Inflammatory macrophage treated with lipopolysaccharide for 4 hours (primary cell): ENCODE results near the gene IL4R.
A peak's percentile ranks its signal among the peaks of the same experiment; 100 is the strongest.

Source experiments
- DNase-seq: peaks from one replicate; pipeline ENCODE4 v3.0.0-alpha.2; 2020

Gene IL4R

DNA sequence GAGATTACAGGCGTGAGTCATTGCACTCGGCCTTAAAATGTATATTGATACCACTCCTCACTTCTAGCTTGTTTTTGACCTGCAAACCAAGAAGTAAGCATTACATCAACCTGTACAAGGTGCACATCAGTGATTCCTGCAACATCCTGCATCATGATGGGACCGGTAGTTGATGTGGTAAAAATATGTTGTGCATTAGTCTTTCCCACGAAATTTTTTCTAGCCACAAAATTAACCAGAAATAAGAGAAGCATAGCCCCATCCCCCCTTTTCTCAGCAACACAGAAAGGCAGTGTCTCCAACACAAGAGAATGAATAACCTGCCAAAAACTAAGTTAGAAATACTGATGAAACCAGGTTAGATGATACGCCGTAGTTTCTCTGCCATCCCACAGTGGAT, 24.1 kb upstream of the IL4R start:
- DNase-seq: no peak

DNA sequence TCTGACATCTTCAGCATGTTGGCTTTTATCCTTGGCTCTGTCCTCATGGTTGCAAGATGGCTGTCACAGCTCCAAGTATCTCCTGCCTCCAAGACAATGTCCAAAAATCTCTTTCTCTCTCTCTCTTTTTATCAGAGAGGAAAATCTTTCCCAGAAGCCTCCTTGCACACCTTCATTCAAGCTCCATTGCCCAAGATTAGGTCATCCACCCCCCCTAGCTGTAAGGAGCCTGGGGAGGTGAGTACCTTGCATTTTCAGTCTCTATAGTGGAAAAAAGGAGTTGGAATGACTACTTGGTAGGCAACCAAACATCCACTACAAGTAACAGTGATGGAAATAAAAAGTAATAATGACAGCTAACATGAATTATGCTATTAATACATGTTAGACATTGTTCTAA, 23.2 kb upstream of the IL4R start:
- no peak for DNase-seq

DNA sequence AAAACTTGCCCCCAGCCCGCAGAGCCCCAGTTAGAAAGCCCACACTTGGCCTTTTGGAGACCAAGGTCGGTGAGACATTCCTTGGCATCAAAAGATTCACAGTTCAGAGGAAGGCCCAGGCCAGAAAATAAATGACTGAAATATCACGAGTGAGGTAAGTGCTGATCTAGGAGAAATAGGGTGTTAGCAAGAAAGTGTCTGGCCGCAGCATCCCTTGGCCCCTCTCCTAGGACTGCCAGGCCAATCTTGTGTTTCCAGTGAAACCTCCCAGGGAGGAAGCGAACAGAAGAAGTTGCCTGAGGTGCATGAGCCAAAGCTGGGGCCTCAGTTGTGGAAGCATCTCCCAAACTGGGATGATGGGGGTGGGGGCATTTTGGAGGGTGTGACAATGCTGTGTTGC, 22.7 kb upstream of the IL4R start:
- DNase-seq: no peak

DNA sequence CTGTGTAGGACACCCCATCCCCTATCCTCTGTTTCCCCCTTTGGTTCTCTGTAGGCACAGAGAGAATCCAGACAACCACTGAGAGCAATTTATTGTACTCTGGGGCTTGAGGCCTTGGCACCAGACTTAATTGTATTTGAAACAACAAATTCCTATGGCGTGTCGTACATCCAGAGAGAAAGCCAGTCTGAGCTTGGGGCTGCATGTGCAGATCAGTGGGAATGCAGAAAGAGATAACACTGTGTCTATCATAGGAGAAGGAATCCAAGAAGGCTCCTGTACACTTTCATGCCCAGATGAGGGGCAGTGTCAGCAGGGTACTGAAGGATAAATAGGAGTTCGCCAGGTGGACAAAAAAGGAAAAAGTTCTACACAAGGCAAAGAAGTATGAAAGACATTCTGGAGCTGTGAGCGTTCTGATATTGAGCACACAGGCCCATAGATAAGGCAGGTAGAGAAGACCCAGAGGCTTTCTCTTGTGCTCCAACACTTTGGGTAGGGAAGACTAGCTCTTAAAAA, 22.0 kb upstream of the IL4R start:
- no peak for DNase-seq

DNA sequence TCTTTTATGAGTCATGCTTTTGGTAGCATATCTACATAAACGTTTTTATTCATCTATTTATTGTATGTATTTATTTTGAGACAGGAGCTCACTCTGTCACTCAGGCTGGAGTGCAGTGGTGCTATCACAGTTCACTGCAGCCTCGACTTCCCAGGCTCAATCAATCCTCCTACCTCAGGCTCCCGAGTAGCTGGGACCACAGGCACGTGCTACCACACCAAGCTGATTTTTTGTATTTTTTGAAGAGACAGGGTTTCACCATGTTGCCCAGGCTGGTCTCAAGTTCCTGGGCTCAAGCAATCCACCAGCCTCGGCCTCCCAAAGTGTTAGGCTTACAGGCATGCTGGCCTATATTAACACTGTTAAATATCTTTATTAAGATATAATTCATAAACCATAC, 20.4 kb upstream of the IL4R start:
- DNase-seq: no peak

DNA sequence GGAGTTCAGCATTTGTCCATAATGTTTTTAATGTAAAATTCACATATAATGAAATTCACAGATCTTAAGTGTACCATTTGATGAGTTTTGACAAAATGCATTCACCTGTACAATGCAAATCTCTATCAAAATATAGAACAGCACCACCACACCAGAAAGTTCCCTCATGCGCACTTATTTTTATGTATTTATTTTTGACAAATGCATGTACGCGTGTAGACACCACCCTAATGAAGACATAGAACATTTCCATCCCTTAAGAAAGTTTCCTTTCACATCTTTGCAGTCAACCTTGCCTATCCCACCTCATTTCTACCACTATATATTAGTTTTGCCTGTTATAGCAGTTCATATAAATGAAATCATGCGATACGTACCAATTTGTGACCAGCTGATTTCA, 15.6 kb upstream of the IL4R start:
- no peak for DNase-seq

DNA sequence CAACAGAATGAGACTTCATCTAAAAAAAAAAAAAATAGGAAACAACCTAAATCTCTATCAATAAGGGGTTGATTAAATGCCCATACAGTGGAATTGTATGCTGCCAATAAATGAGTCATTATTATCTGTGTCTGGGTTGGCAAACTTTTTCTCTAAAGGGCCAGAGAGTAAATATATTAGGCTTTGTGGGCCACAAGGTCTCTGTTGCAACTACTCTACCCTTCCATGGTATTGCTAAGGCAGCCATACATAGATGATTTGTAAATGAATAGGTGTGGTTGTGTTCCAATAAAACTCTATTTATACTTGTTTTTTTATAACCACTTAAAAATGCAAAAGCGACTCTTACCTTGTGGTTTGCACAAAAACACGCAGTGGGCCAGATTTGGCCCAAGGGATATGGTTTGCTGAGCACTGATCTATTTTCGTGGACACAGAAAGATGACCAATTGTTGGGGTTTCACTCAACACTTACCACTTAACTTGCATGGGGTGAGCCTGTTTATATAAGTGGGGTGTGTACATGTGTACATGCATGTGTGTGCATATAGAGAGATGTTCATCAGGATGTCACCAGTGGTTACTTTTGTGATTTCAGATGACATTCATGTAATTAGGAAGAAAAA, 12.4 kb upstream of the IL4R start:
- DNase-seq: no peak

DNA sequence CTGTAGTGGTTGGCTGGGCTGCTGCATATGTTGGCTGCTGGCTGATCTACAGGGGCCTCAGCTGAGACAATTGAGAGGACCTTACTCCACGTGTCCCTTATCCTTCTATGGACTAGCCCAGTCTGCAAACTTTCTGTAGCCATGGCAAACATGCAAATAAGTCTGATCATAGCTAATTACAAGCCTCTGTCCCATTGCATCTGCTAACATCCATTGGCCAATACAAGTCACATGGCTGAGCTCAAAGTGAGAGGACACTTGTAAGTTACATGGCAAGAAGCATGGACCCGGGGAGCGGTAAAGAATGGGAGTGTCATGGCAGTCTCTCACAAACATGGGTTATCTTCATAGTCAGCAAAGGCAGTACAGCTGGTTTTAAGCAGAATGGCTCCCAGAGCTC, 11.6 kb upstream of the IL4R start:
- DNase-seq: no peak

DNA sequence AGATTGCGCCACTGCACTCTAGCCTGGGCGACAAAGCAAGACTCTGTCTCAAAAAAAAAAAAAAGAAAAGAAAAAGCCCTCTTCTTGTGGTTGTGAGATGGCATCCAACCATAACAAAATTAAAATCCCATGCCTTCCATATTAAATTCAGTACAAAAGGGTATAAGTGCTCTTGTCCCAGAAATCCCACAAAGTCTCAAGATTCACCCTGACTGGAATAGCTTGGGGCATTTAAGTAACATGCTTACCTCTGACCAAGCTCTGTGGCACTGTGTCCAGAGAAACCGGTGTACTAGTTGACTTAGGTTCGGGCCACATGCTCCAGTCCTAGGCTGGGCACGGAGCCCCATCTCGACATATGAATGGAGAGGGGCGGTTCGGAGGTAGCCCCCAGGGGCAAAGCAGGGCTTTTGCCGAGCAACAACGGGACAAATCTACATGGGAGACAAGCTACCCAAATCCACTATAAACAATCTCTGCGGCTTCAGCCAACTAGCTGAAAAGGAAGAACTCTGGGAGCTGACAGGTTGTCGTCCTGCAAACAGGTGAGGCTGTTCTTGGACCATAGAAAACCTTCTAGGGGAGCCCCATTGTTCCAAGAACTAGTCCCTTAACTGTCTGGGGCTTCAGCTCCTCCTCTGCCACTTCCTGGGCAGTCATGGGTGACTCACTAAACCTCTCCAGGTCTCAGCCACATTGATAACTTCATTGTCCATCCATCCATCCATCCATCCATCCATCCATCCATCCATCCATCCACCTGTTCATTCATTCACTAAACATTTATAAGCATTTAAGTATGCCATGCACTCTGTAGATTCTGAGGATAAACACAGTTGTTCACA, 10.3 kb upstream of the IL4R start:
- no peak for DNase-seq

DNA sequence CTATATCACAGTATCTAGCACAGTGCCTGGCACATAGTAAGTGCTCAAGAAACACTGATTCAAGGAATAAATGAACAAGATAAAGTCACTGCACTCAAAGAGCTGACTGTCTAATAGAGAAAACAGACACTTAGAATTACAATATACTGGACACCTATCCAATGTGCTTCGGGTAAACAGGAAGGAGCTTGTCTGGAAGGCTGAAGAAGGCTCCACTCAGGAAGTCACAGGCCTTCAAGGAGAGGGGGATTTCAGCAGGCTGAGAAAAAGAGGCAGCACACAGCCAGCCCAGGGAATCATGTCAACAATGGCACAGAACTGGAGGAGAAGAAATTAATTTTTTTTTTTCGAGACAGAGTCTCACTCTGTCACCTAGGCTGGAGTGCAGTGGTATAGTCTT, 9.7 kb upstream of the IL4R start:
- DNase-seq: no peak

DNA sequence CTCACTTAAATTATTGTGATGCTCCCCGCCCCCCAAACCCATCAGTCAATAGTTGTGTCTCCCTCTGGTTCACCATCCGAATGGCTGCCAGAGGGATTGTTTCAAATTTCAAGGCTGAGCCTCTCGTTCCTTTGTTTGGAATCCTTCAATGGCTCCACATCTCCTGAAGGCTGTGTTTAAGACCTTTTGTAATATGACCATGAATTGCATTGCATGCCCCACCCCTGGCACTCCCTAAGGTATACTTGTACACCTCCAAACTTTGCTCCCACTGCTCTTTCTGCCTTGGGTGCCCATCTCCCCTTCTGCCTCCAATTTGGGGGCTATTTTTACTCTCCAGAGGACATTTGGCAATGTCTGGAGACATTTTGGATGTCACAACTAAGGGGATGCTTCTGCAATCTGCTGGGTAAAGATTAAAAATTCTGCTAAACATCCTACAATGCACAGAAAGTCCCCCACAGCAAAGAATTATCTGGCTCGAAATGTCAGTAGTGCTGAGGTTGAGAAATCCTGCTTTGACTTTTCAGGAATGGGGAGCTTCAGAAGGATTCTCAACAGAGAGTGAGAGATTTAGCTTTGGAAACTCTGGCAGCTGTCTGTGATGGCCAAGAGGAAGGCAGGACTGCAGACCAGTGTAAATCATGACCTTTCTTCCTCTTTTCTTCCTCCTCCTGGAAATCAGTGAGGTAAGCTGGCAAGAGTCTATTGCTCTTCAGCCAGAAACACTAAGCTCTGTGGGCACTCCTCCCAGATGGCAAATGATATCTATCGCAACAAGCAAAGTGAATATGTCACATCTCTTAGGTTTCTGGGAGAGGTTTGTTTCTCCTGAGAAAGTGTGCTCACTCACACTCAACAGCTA, 8.7 kb upstream of the IL4R start:
- peak; percentile 78 for DNase-seq

DNA sequence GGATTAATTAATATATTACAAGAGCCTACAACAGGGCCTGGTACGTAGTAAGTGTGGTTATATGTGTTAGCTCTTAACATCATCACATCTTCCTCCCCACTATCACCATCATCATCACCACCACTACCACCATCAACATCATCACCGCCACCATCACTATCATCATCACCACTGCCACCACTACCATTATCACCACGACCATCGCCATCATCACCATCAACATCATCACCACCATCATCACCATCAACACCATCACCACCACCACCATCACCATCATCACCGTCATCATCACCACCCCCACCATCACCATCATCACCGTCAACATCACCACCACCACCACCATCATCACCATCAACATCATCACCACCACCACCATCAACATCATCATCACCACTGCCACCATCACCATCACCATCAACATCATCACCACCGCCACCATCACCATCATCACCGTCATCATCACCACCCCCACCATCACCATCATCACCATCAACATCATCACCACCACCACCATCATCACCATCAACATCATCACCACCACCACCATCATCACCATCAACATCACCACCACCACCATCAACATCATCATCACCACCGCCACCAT, 7.8 kb upstream of the IL4R start:
- no peak for DNase-seq

DNA sequence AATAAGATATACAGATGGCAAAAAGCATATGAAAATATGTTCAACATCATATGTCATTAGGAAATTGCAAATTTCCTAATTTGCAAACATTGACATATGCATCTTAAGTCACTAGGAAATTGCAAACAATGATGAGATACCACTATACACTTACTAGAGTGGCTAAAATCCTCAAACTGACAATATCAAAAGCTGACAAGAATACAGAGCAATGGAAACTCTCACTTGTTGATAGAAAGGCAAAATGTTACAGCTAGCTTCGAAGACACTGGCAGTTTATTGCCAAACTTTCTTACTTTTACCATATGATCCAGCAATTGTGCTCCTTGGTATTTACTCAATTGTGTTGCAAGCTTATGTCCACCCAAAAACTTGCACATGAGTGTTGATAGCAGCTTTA, 5.0 kb upstream of the IL4R start:
- DNase-seq: peak; percentile 34

DNA sequence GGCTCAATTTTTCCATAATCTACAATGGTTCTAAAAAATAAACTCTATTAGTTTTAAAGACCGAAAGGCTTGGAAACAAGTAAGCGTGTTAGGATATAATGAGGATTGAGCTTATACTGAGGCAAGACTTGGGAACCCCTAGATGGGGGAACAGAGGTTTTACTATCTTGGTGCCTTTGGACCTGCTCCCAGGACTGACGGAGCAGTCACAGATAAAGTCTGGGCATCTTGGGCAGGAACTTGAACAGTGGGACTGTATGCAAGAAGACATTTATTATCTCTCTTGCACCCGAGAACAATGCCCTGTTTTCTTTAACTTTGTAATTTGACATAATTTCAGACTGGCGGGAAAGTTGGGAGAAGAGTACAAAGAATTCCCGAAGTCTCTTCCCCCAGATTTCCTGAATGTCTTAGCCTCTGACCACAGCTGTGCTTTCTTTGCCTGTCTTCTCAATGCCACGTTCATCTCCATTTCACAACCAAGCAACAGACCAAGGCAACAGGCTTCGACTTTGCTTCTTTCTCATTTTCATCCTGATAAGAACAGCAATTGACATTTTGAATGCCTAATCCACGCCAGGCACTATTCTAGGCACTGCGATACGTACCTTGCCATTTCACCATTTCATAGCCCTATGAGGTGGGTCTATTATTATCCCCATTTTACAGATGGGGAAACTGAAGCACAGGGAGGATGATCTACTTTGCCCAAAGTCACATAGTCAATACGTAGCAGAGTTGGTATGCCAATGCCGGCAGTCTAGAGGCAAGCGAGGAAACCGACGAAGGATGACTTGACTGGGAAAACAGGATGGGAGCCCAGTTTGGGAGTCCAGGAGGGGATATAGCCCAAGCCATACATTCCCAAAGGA, 3.0 kb upstream of the IL4R start:
- no peak for DNase-seq

DNA sequence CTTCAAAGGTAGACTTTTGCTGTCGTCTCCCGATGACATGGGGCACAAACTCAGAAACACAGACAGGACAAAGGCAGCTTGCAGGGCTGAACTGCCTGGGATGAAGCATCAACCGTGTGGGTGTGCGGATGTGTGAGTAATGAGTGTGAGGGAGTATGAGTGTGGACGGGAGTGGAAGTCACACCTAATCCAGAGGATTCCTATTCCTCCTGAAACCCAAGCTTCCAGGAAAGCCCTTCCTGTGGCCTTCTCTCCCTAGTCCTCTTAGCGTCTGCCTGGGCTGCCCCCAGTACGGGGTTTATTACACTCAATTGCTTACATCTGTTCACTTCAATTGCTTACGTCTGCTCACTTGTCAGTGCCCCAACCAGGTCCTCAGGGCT, 2.3 kb upstream of the IL4R start:
- peak; percentile 29 for DNase-seq

DNA sequence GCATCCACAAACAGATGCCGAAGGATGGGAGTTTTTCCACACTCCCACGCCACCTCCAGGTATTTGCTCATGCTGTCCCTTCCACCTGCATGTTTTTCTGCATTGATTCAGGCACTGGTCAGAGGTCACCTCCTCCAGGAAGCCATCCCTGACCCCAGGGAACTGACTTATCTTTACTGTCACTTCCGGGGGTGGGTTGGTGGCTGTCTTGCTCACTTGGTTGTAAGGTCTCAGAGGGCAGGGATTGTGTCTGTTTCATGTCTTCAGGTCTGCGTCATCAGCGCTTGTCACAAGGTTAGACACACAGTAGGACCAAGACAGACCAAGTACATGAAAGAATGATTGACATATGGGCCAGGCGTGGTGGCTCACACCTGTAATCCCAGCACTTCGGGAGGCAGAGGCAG, 1.9 kb upstream of the IL4R start:
- DNase-seq: no peak

DNA sequence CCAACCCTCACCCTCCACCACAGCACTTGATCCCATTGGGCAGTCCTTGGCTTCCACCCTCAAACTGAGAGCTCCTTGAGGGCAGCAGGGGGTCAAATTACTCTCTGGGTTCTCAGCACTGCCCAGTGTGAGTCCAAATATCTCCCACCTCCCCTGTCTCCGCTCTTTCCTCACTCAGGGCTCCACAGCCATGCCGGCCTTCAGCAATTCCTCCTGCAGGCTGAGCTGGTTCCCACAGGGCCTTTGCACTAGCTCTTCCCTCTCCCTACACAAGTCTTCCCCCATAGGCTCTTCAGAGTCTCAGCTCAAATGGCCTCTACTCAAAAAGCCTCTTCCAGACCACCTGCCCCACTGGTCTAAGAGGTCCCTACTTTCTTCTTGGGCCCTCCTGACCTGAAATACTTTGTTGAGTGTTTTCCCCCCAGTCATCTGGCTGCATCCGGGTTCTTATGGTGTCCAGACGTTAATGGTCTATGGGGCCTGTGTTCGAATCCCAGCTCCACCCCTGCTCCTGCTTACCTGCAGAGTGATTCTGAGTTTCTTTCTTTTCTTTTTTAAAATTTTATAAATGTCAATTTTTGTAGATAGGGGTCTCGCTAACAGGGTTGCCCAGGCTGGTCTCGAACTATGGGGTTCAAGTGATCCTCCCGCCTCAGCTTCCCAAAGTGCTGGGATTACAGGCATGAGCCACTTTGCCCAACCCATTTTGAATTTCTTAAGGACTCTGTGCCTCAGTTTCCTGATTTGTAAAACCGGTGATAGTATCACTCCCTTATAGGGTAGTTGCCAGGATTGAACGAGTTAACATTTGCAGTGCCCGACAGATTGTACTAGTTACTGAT, 973 bp upstream of the IL4R start:
- no peak for DNase-seq

DNA sequence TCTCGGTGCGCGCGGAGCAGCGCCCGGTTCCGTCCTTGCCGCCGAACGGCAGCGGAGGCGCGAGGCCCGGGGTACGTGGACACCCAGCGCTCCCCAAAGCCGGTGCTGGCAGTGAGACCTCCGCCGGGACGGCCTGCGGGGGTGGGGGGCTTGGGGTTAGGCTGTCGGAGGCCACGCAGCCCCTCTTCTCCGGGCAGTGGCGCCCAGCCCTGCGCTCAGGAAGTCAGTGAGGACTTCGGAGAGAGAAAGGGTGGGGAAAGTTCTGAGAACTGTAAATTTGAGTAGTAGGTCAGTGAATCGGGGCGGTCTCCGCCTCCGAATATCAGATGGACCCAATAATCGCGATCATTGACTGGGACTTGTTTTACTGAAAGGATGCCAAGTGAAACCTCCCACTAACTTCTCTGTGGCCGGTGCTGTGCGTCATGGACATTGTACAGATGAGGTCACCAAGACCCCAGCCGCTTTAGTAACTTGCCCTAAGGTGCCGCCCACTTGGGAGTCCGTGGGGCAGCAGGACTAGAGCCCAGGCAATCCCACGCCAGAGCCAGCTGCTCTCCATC, 468 bp downstream of the IL4R start:
- DNase-seq: peak; percentile 90

DNA sequence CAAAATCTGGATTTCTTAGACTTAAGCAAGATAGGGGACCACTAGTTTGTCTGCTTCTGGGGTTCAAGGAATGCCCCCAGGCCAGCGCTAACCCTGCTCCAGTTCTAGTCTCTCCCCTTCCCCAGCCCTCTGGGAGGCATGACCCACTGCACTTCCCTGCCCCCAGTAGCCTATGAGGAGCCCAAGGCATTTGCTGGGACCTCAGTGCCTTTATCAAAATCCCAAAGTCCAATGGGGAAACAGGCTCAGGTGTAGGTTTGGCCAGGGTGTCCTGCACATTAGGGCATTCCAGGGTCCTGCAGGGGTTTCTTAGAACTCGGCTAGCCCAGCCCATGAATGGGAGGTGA, 1.2 kb downstream of the IL4R start:
- no peak for DNase-seq

DNA sequence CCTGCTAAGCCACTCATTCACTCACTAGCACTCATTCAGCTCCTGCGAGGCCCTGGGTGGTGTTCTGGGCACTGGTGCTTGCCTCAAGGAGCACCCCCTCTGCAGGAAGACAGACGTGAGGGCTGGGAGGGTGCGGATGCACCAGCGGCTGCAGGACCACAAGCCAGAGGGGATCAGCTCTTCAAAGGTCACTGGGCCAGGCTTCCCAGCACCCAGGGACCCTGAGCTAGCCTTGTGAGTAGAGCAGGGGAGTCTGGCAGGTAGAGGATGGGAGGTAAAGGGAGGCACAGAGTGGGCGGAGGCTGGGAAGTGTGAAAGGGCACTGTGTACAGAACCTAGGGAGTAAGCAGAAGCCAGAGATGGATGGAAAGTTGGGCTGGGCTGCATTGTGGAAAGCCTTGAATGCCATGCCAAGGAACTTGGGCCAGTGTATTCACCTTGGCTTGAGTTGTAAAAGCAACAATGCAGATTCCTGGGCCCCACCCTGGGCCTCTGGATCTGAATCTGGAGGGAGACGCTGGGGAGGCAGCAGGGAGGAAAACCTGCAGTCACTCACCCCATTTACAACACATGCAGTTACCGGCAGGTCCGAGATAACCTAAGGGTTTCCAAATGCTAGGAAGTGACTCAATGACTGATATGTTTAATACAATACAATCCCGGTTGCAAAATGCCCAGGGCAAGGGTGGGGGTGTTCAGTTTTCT, 1.7 kb downstream of the IL4R start:
- DNase-seq: peak; percentile 64
